AG04449 (cell line): ENCODE data around the gene PARVG.

Source experiments
- CTCF ChIA-PET: fragments of 350-600 bp; formaldehyde crosslinking; extraction: SDS; loops from one replicate; lab custom pipeline; 2021; ENCODE audit warnings: antibody characterized with exemption; lab: Yijun Ruan, JAX
- POLR2A ChIA-PET: fragments of 400-600, 350-600 bp; formaldehyde crosslinking; extraction: SDS; loops from one replicate; lab custom pipeline; 2020; ENCODE audit warnings: antibody characterized with exemption, inconsistent platforms; lab: Yijun Ruan, JAX
- DNase-seq: peaks from one replicate; pipeline ENCODE4 v3.0.0-alpha.2; 2010; ENCODE audit warnings: low read depth, low spot score
- H3K4me3 ChIP-seq: 2 replicates; pipeline ENCODE4 v1.5.1; 2011; ENCODE audit warnings: low read depth, mild to moderate bottlenecking, control low read depth, low read length
- CTCF ChIP-seq: IDR thresholded peaks from one replicate; pipeline ENCODE4 v1.5.1; 2011; ENCODE audit warnings: mild to moderate bottlenecking, moderate library complexity, low read length, control low read depth, inconsistent platforms; ENCODE audit not compliant: insufficient read depth; ENCODE audit errors: missing control alignments

PARVG gene

GRCh38 chr22:44204739-44205515 lies 24.2 kb downstream of the PARVG start:
- no peak overlapping the region for H3K4me3 ChIP-seq
- POLR2A ChIA-PET = no interaction called here
- DNase-seq = no peak
- no peak for TF ChIP-seq CTCF
- CTCF ChIA-PET = no interaction called here

- H3K4me3 ChIP-seq = no peak overlapping the region
- ChIA-PET CTCF (no interaction called here), POLR2A (no interaction called here)
- TF ChIP-seq CTCF = no peak
- DNase-seq = no peak
These were observed 25.0 kb downstream of the PARVG start for GRCh38 chr22:44205516-44206329.

- CTCF ChIA-PET = no interaction called here
- no peak for DNase-seq
- POLR2A ChIA-PET = no interaction called here
- no peak overlapping the region for H3K4me3 ChIP-seq
- no peak for TF ChIP-seq CTCF
These were observed 25.6 kb downstream of the PARVG start for GRCh38 chr22:44206330-44206645.

- POLR2A ChIA-PET = no interaction called here
- no peak for DNase-seq
- CTCF ChIA-PET = interaction anchor here (1.0 kb wide), 1 partner anchor 15 kb away, joined by 3 read pairs; no protein-coding TSS in a partner anchor
- no peak for TF ChIP-seq CTCF
- no peak overlapping the region for H3K4me3 ChIP-seq
These were observed 26.0 kb downstream of the PARVG start for GRCh38 chr22:44206696-44207095.

GRCh38 chr22:44207173-44207980 lies 26.7 kb downstream of the PARVG start:
- CTCF ChIA-PET = interaction anchor here (1.0 kb wide), 1 partner anchor 14 kb away, joined by 3 read pairs; no protein-coding TSS in a partner anchor
- POLR2A ChIA-PET = interaction anchor here (0.7 kb wide), 1 partner anchor 63 kb away, joined by 3 read pairs; no protein-coding TSS in a partner anchor
- no peak overlapping the region for H3K4me3 ChIP-seq
- no peak for DNase-seq
- TF ChIP-seq CTCF = no peak
